RKO (cell line): Measurements from ENCODE around the gene ZNF275.
"Not testable (repeated sequence)": the region's sequence is repeated elsewhere in the genome, so short reads cannot be mapped to it uniquely, and the experiment has no call there.

ENCODE experiments used
- DNase-seq: peaks from one replicate; pipeline ENCODE4 v3.0.0-alpha.2; 2016; ENCODE audit warnings: low spot score

Gene ZNF275, protein sequence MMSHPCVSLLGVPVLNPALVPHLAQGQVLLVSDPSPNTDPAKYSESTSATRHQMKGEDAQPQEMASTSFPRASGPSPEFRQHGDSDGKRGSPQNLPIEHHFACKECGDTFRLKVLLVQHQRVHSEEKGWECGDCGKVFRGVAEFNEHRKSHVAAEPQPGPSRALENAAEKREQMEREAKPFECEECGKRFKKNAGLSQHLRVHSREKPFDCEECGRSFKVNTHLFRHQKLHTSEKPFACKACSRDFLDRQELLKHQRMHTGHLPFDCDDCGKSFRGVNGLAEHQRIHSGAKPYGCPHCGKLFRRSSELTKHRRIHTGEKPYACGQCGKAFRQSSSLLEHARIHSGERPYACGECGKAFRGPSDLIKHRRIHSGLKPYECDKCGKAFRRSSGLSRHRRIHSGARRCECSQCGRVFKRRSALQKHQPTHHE

DNA sequence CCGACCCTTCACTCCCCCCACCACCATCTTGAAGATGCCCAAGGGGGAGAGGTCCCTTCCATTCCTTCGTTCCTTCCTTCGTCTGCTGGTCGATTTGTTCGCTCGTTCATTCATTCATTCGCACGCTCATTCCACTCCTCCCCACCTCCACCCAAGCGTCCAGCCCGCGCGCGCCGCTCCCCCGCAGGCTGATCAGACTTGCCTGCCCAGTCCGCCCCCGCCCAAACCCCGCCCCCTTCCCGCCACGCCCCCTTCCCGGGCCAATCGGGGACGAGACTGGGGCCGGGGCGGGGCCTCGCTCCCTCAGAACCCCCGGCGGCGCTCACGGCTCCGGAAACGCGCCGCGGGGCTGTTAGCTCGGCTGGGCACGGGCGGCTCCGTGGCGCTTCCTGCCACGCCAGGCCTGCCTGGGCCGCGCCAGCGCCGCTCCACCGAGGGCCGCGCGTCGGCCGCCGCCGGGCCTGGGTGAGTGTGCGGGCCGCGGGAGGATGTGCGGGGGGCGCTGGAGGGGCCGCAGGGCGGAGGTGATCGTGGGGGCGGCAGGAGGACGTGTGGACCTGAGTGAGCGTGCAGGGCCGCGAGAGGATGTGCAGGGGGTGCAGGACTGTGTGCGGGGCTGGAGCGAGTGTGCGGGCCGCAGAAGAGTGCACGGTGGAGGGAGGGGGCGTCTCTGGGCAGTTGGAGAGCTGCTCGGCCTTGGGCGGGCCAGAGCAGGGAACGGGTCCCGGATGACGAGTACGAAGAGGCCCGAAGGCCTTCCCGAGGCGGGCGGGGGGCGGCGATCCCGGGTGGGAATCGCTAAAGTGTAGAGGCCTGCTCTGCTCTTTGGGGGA is at the start of gene ZNF275:
TSS of gene ZNF275 (plus strand) at position 333 of the 833 bp plus-strand sequence. CDS start 2,527 bp downstream, outside the sequence.
- peak; percentile 71 for DNase-seq

DNA sequence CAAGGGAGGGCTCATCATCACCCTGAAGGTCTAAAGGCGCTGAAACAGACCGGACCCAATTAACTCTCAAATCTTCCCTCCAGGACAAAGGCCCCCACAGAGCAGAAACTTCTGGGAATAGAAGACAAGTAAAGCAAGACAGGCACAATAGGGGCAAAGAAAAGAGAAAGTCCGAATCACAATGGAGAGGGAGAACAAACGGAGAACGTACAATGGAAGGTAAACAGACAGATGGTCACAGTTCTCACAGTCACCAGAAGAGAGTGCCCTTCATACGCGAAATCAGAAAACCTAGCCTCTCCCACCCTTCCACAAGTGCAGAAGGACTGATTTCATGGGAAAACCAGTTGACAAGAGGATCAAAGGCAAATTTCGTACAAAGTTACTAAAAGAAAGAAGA is 48.3 kb upstream of the ZNF275 start:
- not testable (repeated sequence) for DNase-seq

DNA sequence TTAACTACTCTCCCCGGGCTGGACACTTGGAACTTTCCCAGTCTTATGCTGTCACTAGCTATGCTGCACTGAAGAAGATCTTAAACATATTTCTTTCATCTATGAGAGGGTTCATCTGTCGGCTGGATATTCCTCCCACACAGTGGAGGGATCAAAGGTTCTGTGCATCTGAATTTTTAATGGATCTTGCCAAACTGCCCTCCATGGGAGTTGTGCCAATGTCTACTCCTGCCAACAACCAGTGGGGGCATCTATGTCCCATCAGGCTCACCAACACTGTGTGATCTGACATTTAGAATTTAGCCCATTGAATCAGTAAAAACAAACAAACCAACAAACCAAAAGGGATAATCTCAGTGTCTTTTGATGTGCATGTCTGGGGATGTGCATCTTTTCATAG is 45.1 kb upstream of the ZNF275 start:
- not testable (repeated sequence) for DNase-seq

DNA sequence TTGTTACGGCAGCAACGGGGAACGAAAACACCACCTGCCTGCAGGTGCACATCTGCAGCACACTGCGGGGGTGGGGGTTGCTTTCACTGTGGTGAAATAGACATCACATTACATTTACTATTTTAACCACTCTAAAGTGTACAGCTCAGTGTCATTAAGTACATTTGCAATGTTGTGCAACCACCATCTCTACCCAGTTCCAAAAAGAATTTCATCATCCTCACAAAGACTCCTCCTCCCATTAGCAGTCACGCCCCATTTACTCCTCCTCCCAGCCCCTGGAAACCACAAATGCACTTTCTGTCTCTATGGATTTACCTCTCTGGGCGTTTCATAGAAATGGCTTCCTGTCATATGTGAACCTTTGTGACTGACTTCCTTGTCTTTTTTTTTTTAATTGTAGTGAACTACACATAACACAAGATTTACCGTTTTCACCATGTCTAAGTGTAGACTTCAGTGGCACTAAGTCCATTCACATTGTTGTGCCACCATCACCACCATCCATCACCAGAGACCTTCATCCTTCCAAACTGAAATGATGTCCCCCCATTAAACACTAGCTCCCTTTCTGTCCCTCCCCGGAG is 40.4 kb upstream of the ZNF275 start:
- not testable (repeated sequence) for DNase-seq

DNA sequence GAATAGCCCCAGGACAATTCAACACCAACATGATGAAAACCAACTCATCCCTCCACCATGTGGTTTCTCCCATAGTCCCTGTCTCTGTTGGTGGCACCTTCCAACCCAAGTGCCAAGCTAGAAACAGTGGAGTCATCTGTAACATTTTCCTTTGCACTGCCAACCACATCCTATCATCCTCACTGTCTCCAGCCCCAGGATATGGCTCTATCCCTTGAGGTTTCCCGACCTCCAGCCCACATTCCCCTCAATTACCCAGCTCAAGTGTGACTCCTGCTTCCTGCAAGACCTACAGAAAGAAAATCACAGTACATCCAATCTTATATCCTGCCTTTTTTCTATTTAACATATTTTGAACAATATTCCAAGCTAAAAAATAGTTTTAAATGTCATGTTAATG is 36.6 kb upstream of the ZNF275 start:
- no peak for DNase-seq

DNA sequence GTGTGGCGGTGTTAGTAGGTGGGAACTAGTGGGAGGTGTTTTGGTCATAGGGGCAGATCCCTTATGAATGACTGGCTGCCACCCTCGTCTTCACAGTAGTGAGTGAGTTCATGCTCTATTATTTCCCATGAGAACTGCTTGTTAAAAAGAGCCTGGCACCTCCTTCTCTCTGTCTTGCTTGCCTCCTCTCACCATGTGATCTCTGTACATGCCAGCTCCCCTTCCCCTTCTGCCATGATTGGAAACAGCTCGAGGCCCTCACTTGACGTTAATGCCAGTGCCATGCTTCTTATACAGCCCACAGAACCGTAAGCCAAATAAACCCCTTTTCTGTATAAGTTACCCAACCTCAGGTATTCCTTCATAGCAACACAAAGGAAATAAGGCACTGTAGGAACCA is 34.1 kb upstream of the ZNF275 start:
- DNase-seq = no peak

DNA sequence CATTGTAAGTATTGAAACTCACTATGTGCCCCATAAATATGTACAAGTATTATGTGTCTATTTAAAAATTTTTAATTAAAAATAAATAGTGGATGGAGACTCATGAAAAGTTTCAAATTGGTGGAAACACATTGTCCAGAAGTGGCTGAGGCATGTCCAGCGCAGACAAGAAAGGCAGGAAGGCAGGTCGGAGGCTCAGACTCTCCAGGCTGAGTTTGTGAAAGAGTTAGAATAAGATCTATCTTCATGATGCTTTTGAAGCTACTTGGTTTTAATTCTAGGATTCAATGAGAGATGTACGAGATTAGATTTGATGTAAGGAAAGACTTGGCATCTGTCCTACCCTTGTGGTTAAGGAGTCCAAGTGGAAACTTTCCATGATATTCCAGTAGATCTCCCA is 32.2 kb upstream of the ZNF275 start:
- DNase-seq = no peak

DNA sequence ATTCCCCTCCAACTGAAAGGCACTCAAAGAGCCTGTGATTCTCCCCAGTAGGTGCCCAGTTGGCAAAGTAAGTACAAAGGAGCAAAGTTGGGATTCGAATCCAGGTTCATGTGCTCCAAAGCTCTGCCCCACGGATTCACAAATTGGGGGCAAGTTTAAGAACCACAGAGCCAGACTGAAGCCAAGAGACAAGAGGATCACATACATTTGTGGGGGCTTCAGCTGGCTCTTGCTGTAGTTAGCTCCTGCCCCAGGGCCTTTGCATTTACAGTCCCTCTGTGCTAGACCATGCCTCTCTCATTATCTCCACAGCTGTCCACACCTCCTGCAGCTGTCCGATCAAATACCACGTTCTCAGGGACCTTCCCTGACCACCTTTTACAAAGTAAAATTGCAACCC is 31.2 kb upstream of the ZNF275 start:
- DNase-seq = no peak

DNA sequence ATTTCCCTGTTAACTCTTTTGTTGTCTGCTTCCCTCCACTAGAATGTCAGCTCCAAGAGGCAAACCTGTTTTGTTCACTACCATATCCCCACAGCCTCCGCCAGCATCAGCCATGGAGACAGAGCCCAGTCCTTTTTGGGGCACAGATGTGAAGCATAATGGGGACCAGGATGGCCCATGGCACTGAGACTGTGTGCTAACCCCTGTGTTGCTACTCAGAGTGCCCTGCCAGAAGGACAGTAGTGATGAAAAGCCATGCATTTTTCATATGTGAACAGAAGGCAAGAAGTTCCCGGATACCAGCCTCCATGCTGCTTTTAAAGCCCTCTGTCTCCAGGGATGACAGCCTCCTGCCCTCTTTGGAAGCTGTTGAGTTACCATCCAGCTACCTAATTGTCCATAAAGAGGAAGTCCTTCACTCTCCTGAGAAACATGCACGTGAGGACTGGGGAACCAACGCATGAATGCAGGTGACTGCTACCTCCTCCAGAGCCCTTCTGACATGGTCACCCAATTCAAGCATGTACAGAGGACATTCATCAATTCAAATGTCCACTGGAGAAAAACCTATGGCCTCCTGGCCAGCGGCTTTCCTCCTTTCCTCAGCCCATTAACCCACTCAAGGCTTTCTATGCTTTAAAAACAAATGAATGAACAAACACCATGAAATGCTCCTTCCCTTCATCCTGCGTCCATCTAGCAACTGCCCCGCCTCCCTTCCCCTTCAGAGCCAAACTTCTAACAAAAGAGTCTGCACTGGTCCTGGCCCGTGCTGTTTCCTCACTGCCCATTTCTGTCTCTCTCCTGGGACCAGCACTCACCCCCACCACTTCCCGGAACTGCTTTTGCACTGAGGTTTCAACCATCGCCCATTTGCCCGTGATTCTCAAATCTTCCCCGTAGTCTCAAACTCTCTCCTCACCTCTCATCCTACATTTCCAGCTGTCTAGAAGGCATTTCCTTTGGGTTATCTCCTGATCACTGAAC is 30.4 kb upstream of the ZNF275 start:
- no peak for DNase-seq

DNA sequence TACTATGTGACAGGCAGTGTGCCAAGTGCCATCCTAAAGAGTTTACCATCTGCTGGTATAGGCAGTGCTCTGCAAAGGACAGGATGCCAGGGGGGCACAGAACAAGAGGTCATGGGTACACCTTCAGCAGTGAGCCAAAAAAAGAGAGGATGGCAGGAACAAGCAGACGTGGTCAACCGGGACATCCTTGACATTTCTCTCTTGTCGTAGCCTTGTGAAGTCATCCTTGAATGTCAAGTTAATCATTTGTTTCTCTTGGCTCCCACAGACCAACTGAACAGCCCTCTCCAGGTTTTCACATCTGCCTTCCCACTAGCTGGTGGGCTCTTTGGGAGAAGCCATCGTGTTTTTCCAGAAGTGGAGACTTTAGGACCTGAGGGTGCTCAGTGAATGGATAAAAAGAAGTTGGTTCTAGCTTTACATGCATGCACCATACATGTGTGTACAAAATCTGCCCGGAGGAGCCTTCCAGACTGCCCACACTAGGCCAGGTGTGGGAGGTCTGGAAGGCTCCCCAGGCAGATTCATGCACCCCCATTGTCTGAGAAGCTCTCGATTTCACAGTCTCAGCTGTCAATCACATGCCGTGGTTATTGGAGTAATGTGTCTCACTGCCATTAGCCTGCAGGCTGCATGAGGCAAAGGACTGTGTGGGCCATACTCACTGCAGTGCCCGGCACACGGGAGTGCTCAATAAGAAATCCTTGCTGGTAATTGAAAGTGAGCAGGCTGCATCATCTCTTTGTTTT is 28.8 kb upstream of the ZNF275 start:
- DNase-seq = no peak

DNA sequence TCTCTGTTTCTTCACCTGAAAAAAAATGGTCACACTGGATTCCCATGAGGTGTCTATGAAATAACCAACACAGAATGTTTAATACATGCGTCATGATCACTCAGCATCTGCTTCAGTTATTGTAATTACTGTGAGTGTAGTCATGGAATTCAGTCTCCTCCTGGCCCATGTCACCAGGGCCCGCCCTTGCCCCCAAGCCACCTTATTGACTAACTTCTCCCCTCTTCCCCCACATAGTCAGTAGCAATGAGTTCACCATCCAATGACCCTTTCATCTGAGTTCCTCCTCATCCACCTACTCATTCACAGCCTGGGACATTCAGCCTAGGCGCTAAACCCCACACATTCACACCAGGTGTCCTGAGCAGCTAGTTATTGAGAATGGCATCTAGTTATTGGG is 28.0 kb upstream of the ZNF275 start:
- peak; percentile 10 for DNase-seq

DNA sequence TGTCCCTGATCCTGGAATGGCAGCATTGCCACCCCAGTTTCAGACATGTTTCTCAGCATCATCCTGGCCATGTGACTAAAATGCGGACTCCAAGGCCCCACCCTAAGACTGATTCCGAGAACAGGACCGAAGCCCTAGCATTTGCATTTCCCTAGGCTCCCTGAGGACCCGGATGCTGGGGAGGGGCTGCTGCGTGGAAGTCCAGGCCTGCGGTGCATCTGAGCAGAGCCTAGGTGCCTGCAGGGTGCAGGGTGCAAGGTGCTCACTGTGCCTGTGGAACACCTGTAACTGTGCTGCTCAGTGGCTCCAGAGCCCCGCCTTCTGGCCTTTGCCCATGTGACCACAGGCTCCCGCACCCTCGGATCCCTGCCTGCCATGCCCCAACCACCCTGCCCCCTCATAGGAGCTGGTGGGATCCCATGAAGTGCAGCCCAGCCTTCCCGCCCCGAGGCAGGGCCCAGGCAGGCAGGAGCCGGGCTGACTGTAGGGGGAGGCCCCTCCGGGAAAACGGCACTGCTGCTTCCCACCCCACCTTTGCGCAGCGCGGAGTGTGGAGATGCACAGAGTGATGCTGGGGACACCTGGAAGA is 27.3 kb upstream of the ZNF275 start:
- no peak for DNase-seq

DNA sequence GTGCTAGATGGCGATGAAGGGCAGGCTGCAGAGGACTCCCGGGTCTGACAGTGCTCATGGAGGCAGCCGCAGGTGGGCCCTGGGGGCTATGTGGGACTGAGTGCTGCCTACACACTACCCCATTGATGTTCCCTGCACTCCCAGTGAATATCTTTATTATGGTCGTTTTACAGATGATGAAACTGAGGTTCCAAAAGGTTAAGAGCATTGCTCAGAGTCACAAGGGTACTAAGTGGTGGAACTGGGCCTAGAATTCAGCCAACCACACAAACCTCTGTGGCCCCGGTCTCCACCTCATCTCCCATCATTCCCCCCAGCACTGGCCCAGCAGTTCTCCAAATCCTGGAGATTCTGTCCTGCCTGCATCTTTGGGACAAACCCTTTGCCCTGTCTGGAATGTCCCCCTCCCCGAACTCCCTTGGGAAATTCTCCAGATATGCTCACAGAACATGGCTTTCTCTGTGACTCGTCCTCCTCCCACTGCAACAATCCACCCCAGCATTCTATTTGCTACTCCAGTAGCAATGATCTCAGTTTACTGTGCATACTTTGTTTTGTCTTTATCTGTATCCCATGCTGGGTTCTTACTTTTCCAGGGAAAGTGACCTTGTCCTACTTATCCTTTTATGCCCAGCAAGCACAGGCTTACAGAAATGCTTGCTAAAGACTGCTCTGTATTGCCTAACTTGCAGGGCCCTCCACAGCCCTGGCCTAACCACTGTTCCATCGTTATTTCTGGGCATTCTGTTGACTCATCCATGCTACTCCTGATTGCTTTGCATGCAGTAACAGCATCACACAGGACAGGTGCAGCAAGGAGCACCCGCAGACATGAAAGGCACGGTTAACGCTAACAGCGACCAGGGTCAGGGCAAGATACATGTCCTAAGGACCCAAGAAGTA is 26.4 kb upstream of the ZNF275 start:
- no peak for DNase-seq

DNA sequence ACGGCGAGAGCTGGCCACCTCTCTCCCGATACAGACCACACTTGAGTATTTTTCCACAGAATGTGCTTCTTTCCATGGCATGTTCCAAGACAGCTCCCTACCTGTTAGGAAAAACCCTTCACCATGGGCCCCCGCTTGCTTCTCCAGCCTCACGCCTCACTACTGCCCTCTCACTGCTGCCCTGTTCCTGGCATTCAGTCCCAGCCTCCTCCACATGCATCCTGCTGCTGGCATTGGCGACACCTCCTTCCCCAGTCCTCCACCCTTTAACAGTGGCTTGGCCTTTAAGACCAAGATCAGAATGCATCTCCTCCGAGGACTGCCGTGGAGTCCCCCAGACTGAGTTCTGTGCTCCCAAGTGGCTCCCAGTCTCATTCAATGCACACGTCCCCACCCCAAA is 23.1 kb upstream of the ZNF275 start:
- DNase-seq = no peak

DNA sequence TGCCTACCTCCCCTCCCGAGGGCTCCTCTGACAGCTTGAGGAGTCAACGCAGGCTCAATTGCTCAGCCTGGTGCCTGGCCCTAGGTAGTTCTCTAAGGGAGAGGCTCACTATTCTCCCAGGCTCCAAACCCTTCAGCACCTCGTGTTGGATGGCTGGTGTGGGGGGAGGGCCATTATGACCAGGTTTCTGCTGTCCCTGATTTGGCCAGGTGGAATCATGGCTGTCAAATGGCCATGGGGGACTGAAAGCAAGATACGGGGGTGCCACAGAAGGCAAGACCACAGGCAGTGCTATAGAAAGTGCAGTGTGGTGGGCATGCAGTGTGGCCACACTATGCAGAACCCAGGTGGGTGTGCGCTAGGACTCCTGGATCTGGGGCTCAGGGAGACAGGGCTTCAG is 21.9 kb upstream of the ZNF275 start:
- DNase-seq = no peak

DNA sequence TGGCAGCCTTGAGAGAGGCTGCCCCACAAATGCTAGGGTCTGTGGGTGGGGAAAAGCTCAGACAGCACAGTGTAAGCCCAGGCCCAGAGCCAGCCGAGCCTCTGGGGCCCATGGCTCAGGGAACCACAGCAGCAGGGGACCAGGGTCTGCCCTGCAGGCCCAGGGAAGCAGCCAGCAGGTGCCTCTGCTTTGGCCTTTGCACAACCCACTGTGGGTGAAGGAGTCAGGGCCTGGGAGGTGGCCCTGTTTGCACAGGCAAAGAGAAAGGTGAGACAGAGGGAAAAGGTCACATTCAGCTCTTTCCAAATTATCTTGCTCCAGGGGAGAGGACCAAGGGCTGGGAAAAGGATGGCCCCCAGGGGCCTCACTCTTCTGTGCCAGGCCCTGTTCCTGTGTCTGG is 21.1 kb upstream of the ZNF275 start:
- DNase-seq = no peak

DNA sequence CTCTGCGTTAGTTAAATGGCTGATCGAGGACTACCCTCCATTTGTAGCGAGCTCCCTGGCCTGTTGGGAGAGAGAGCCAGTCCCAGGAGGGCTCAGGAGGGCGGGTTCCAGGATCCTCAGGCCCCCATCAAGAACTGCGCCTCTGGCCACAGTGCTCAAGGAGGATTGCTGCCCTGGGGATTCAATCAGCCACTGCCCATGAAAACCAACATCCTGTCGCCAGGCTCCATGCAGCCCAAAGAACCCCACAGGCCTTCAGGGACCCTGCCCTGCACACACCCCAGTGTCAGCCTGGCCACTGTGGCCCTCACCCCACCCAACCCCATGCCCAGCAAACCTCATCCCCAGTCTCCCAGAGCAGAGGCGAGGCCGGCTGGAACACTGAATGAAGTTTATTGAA is 16.6 kb upstream of the ZNF275 start:
- no peak for DNase-seq

DNA sequence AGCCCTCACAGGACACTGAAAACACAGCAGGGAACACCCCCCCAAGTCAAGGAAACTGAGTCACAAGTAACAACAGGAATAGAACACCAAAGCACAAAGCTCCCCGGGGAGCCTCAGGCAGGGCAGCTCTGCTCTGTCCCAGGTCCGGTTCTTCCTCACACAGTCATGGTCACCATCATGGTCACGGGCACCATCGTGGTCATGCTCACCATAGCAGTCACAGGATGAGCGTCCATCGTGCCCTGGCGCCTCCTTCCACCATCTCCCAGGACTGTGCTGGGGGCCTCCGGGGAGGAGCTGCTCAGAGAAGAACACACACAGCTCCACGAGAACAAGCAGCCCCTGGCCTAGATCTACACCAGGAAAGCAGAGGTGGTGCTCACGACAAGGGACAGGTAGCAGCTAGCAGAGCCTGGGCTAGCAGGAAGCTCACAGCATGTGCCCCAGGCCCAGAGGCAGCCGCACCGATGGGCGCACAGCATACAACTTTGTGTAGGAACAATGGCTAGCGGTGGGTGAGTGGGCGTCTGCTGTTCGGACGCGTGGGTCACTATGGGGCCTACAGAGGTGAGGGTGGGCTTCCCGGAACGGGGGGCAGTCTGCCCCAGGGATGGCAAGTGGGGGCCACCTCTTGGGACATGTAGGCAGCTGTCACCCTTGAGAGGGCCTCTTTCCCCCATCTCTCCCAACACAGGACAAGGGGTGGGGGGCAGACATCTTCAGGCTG is 15.8 kb upstream of the ZNF275 start:
- no peak for DNase-seq

DNA sequence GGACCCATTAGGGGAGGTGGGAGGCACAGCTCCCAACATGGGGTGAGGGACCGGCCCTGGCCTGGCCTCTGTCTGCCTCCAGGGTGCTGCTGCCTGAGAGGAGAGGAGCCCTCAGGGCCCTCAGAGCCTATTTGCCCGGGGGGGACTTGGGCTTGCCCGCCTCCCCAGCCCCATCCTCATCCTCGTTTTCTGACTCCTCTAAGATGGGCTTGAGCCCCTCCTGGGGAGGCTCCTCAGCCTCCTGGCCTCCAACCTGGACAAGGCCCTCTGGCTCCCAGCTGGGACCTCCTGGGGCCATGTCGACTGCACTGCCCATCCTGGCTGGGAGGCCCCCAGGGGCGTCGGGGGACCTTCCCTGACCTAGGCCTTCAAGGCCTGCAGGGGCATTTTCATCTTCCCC is 15.1 kb upstream of the ZNF275 start:
- DNase-seq = no peak
